Esophagus muscularis mucosa (tissue), 4 donors: ENCODE measurements around the gene XYLT2.

Experiments
- EP300 ChIP-seq: sonication (generic); formaldehyde crosslinking; IDR thresholded peaks from one replicate; pipeline ENCODE4 v1.6.1; 2017; ENCODE audit warnings: antibody characterized with exemption
- POLR2A ChIP-seq: fragments of 450-650 bp; IDR thresholded peaks from one replicate; pipeline ENCODE4 v1.6.1; 2017; ENCODE audit warnings: antibody characterized with exemption, moderate library complexity, mild to moderate bottlenecking, low read depth
- POLR2AphosphoS5 ChIP-seq, 2 donors: sonication (generic); formaldehyde crosslinking; IDR thresholded peaks; one replicate each; pipeline ENCODE4 v1.6.1; 2017; ENCODE audit warnings: antibody characterized with exemption in 2 of 2
- TF ChIP-seq, protein P1 (sequence below), 3 experiments: fragments of 200-600 bp in 2 of 3; fragments of 450-650 bp in 1 of 3; sonication (generic) in 2 of 3; IDR thresholded peaks; one replicate each; pipeline ENCODE4 v1.5.1; 2017 to 2019; ENCODE audit warnings: antibody characterized with exemption in 3 of 3, mild to moderate bottlenecking in 2 of 3, moderate library complexity in 1 of 3

GRCh38 chr17:50299776-50300175 is 46.1 kb upstream of the XYLT2 start:
- TF ChIP-seq, protein P1, sequence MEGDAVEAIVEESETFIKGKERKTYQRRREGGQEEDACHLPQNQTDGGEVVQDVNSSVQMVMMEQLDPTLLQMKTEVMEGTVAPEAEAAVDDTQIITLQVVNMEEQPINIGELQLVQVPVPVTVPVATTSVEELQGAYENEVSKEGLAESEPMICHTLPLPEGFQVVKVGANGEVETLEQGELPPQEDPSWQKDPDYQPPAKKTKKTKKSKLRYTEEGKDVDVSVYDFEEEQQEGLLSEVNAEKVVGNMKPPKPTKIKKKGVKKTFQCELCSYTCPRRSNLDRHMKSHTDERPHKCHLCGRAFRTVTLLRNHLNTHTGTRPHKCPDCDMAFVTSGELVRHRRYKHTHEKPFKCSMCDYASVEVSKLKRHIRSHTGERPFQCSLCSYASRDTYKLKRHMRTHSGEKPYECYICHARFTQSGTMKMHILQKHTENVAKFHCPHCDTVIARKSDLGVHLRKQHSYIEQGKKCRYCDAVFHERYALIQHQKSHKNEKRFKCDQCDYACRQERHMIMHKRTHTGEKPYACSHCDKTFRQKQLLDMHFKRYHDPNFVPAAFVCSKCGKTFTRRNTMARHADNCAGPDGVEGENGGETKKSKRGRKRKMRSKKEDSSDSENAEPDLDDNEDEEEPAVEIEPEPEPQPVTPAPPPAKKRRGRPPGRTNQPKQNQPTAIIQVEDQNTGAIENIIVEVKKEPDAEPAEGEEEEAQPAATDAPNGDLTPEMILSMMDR (IDR thresholded peaks at IDR 0.05) = no peak
- no peak for TF ChIP-seq POLR2A
- no peak for TF ChIP-seq EP300
- TF ChIP-seq POLR2AphosphoS5 (IDR thresholded peaks at IDR 0.05) = no peak
